Measurements from ENCODE around the gene SCD5. TPM values are rescaled to one million over a fixed set of nuclear protein-coding genes. Genes with fewer than 3 reads are reported as not detected.

The SCD5 gene
- total and polyA plus RNA-seq, 9 of the 15 experiments (the other 6 are each of a cell fraction or from before 2014, with no cell fraction given): 0.01 to 0.20 (median 0.03) TPM; not detected in 5

GRCh38 chr4:82638479-82638878 is 160.1 kb downstream of the SCD5 start (continued):
- TF ChIP-seq NEUROD1 (IDR thresholded peaks at IDR 0.05; ENCODE audit: borderline replicate concordance, low read depth, low read length, partially characterized antibody) (no peak), TCFL5 (CRISPR knock-in tag; conservative IDR thresholded peaks at IDR 0.05) (no peak), HSF4 (CRISPR knock-in tag; IDR thresholded peaks at IDR 0.05; ENCODE audit: borderline replicate concordance) (no peak), NFXL1 (CRISPR knock-in tag; IDR thresholded peaks at IDR 0.05) (no peak), POLR3A (IDR thresholded peaks at IDR 0.05; ENCODE audit: borderline replicate concordance, extremely low read depth, insufficient read depth, insufficient read length) (no peak)

- Histone ChIP-seq H3K9me1 (ENCODE audit: control insufficient read depth, insufficient read depth, low read length) (no peaks in the 10 kb centered on the region), H3K27me3 (ENCODE audit: control insufficient read depth in 2 of 2, insufficient read depth in 2 of 2, low read length in 2 of 2) (peaks cover 5 to 22% of the 10 kb centered on the region in 2 experiments; a peak in 3 of 5 replicates), H4K20me1 (replicated peaks; ENCODE audit: control insufficient read depth, insufficient read depth, low read length) (no peaks in the 10 kb centered on the region), H3K36me3 (ENCODE audit: control insufficient read depth, insufficient read depth, low read length) (no peaks in the 10 kb centered on the region), H3K4me1 (replicated peaks in 1 of 2; ENCODE audit: control insufficient read depth in 2 of 2, insufficient read depth in 2 of 2, low read length in 2 of 2) (no peaks in the 10 kb centered on the region), H3K79me2 (ENCODE audit: control insufficient read depth, insufficient read depth, low read length) (no peaks in the 10 kb centered on the region), H3K9ac (ENCODE audit: insufficient read depth in 1 of 2, low read depth in 2 of 2, low read length in 2 of 2) (no peak overlapping the region), H3K27ac (ENCODE audit: extremely low read depth, low read depth, low read length) (no peak overlapping the region), H3K9me3 (replicated peaks; ENCODE audit: control insufficient read depth, insufficient read depth, low read depth, low read length) (no peaks in the 10 kb centered on the region), H2AFZ (ENCODE audit: low read depth, low read length) (no peak overlapping the region), H3K4me2 (ENCODE audit: insufficient read depth, low read length) (no peak overlapping the region), H3K4me3 (no peak overlapping the region)
- ChIA-PET CTCF (ENCODE audit: low intra/inter-chr PET ratio) (no interaction called here), POLR2A (no interaction called here)
- no peak for ATAC-seq
- DNase-seq (ENCODE audit: extremely low read depth in 1 of 4, low spot score in 3 of 4): no peak
- TF ChIP-seq ZNF644 (tag; IDR thresholded peaks at IDR 0.05; ENCODE audit: low read depth) (no peak), POU5F1 (IDR thresholded peaks at IDR 0.05; ENCODE audit: borderline replicate concordance, low read depth, low read length, partially characterized antibody) (no peak), FOXK2 (conservative IDR thresholded peaks at IDR 0.05 in 1 of 2, IDR thresholded peaks at IDR 0.05 in 1 of 2; ENCODE audit: low read depth in 2 of 2) (no peak)
- intact Hi-C loops (cut with micrococcal nuclease): no loop called here
- no TSS peak for BruUV-seq (replicated peaks)
- in situ Hi-C loops (cut with MboI): no loop called here
- 0% methylated on average over 1 of the region's 1 CpG for WGBS (ENCODE audit: insufficient coverage, low coverage, missing lambda C conversion rate)
- FAIRE-seq: no peak
These were observed 168.5 kb downstream of the SCD5 start for GRCh38 chr4:82630079-82630478.
